H1 (cell line): ENCODE measurements around the gene OTUB1.

Experiments used
- CTCF ChIP-seq, 3 experiments: IDR thresholded peaks; 1 replicate in 2 of 3; 2 replicates in 1 of 3; pipeline versions ENCODE4 v1.5.1 to v1.6.1; 2011; ENCODE audit warnings: low read length in 3 of 3, mild to moderate bottlenecking in 3 of 3, inconsistent platforms in 2 of 3, low read depth in 1 of 3, moderate library complexity in 1 of 3; ENCODE audit not compliant: insufficient read depth in 1 of 3; ENCODE audit errors: control extremely low read depth in 1 of 3
- NRF1 ChIP-seq: IDR thresholded peaks from 2 replicates; pipeline ENCODE4 v1.6.1; 2011; ENCODE audit warnings: mild to moderate bottlenecking, low read depth, low read length, improper control_type of control experiment
- POLR2AphosphoS5 ChIP-seq: IDR thresholded peaks from 2 replicates; pipeline ENCODE4 v1.6.1; 2011; ENCODE audit warnings: low read depth, low read length
- RAD21 ChIP-seq, 2 experiments: IDR thresholded peaks in 1 of 2; conservative IDR thresholded peaks in 1 of 2; 2 replicates each; pipeline ENCODE4 v1.6.1; 2011; ENCODE audit warnings: low read depth in 2 of 2, low read length in 2 of 2, improper control_type of control experiment in 1 of 2, inconsistent platforms in 1 of 2, mild to moderate bottlenecking in 1 of 2, moderate library complexity in 1 of 2
- TBP ChIP-seq: IDR thresholded peaks from 2 replicates; pipeline ENCODE4 v1.6.1; 2011; ENCODE audit warnings: low read depth, low read length, improper control_type of control experiment

GRCh38 chr11:63961608-63962412 lies 24.4 kb upstream of the OTUB1 start:
- TF ChIP-seq CTCF (IDR thresholded peaks at IDR 0.05; ENCODE audit: control extremely low read depth in 1 of 3, insufficient read depth in 1 of 3, low read depth in 1 of 3, low read length in 3 of 3) (no peak), POLR2AphosphoS5 (no peak), RAD21 (IDR thresholded peaks at IDR 0.05 in 1 of 2, conservative IDR thresholded peaks at IDR 0.05 in 1 of 2; ENCODE audit: low read depth in 2 of 2, low read length in 2 of 2) (no peak), TBP (no peak), NRF1 (no peak)
